Measurements from ENCODE around the gene PFDN4.

- TF ChIP-seq CTCF (IDR thresholded peaks at IDR 0.05), result no peak
- TF ChIP-seq POLR2AphosphoS5 (IDR thresholded peaks at IDR 0.05; ENCODE audit: low read depth, low read length), result no peak
- no peak for TF ChIP-seq USF2 (IDR thresholded peaks at IDR 0.05; ENCODE audit: borderline replicate concordance, low read depth, low read length)
- no peak for TF ChIP-seq RFX5 (IDR thresholded peaks at IDR 0.05; ENCODE audit: low read length)
- TF ChIP-seq RAD21 (IDR thresholded peaks at IDR 0.05; ENCODE audit: low read length), result no peak
- no peak for TF ChIP-seq JUND (IDR thresholded peaks at IDR 0.05)
- no peak for TF ChIP-seq MAX (IDR thresholded peaks at IDR 0.05; ENCODE audit: low read depth)
- TF ChIP-seq EP300 (IDR thresholded peaks at IDR 0.05; ENCODE audit: borderline replicate concordance in 1 of 2, low read depth in 1 of 2, low read length in 1 of 2), result no peak
- TF ChIP-seq TEAD4 (IDR thresholded peaks at IDR 0.05; ENCODE audit: borderline replicate concordance, insufficient read depth), result no peak
- no peak for TF ChIP-seq REST (IDR thresholded peaks at IDR 0.05; ENCODE audit: low read depth, low read length)
- no peak for TF ChIP-seq MXI1 (IDR thresholded peaks at IDR 0.05; ENCODE audit: low read depth, low read length)
- no peak for TF ChIP-seq TAF1 (IDR thresholded peaks at IDR 0.05; ENCODE audit: borderline replicate concordance, low read depth, low read length)
- TF ChIP-seq SMC3 (IDR thresholded peaks at IDR 0.05; ENCODE audit: low read depth, low read length), result no peak
Observed at GRCh38 chr20:54180931-54181330, 27.0 kb upstream of the PFDN4 start.
